Karpas-422 (cell line): Measurements from ENCODE around the gene CHMP1A. TPM values are rescaled to one million over a fixed set of nuclear protein-coding genes. Genes with fewer than 3 reads are reported as not detected.

ENCODE experiments used
- DNase-seq: peaks from one replicate; pipeline ENCODE4 v3.0.0-alpha.2; 2015
- H2AFZ ChIP-seq: fragments of 200-600 bp; sonication (generic); 2 replicates; pipeline ENCODE4 v1.6.1; 2014; ENCODE audit warnings: antibody characterized with exemption, low read length, mixed read lengths
- H3K27ac ChIP-seq: fragments of 200-600 bp; sonication (generic); 2 replicates; pipeline ENCODE4 v1.5.1; 2014; ENCODE audit warnings: mild to moderate bottlenecking, low read length, moderate library complexity
- H3K27me3 ChIP-seq: fragments of 200-600 bp; sonication (generic); 2 replicates; pipeline ENCODE4 v1.6.1; 2014; ENCODE audit warnings: low read length, mixed read lengths
- H3K36me3 ChIP-seq: fragments of 200-600 bp; sonication (generic); 2 replicates; pipeline ENCODE4 v1.6.1; 2014; ENCODE audit warnings: low read length, mixed read lengths; ENCODE audit not compliant: insufficient read depth
- H3K4me1 ChIP-seq: fragments of 200-600 bp; sonication (generic); 2 replicates; pipeline ENCODE4 v1.6.1; 2014; ENCODE audit warnings: mild to moderate bottlenecking, low read length, mixed read lengths
- H3K4me2 ChIP-seq: fragments of 200-600 bp; sonication (generic); 2 replicates; pipeline ENCODE4 v1.6.1; 2014; ENCODE audit warnings: low read length, low read depth, mild to moderate bottlenecking; ENCODE audit not compliant: poor library complexity, severe bottlenecking
- H3K4me3 ChIP-seq: fragments of 200-600 bp; sonication (generic); 2 replicates; pipeline ENCODE4 v1.5.1; 2014; ENCODE audit warnings: mild to moderate bottlenecking, antibody characterized with exemption, low read length, mixed read lengths
- H3K79me2 ChIP-seq: fragments of 200-600 bp; sonication (generic); 2 replicates; pipeline ENCODE4 v1.6.1; 2014; ENCODE audit warnings: mild to moderate bottlenecking, low read length, mixed read lengths
- H3K9ac ChIP-seq: fragments of 200-600 bp; sonication (generic); 2 replicates; pipeline ENCODE4 v1.6.0; 2014; ENCODE audit warnings: low read length
- H3K9me2 ChIP-seq: fragments of 200-600 bp; sonication (generic), shearing (Covaris generic); replicated peaks from 2 replicates; pipeline ENCODE4 v1.6.0; 2014; ENCODE audit warnings: mild to moderate bottlenecking, low read length, moderate library complexity; ENCODE audit not compliant: insufficient read depth
- H3K9me3 ChIP-seq: fragments of 300-700, 200-600 bp; sonication (generic); 2 replicates; pipeline ENCODE4 v1.6.1; 2014; ENCODE audit warnings: low read length, mixed read lengths
- H4K20me1 ChIP-seq: fragments of 200-600 bp; sonication (generic); 2 replicates; pipeline ENCODE4 v1.6.1; 2014; ENCODE audit warnings: mild to moderate bottlenecking, antibody characterized with exemption, low read length, low read depth; ENCODE audit not compliant: insufficient read depth
- total RNA-seq: library from RNA; depleted of rRNA; stranded (reverse); fragments of >200 nt; shearing (Covaris generic); gene quantifications from 2 replicates; pipeline ENCODE4 v1.2.3, GENCODE V29; 2014; ENCODE audit warnings: low replicate concordance; rRNA removed

CHMP1A gene
- total RNA-seq, 1 experiment from 2014 or later = 35.3 TPM

DNA sequence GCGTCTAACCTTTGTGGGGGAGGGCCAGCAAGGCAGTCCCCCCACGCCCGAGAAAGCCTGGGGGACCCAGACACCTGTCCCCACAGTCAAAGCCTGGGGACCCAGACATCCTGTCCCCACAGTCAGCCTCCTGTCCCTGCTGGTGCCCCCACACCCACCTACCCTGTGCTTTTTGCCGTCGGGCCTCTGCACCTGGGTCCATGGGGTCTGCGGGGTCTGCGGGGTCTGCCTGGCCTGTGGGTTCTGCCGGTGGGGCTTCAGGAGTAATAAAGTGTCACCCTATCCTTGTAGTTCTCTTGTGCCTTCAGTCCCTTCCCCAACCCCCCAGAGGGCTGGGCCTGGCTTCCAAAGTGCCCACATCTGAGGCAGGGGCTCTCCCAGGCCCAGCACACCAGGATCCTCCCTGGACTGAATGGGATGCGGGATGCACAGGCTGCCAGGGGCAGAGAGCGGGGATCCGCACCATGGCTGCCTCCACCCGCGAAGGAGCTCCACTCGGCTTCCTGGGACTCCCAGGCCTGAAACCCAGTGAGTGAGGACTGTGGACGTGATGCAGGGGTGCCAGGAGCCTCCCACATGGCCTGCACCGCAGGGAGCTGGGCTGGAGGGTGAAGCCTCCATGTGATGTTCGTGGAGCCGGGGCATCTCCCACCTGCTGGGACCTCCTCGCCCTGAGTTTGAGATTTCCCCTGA is 60.4 kb downstream of the CHMP1A start:
- Histone ChIP-seq H2AFZ (no peak overlapping the region), H3K9me2 (no peaks in the 10 kb centered on the region), H3K4me3 (no peak overlapping the region), H4K20me1 (0 out of 2 replicates have a peak, but pooled peaks cover 4% of the 10 kb centered on the region), H3K27me3 (no peaks in the 10 kb centered on the region), H3K4me2 (no peak overlapping the region), H3K79me2 (no peaks in the 10 kb centered on the region), H3K9ac (no peak overlapping the region), H3K9me3 (no peaks in the 10 kb centered on the region), H3K4me1 (no peaks in the 10 kb centered on the region), H3K27ac (no peak overlapping the region), H3K36me3 (no peaks in the 10 kb centered on the region)
- DNase-seq = no peak

DNA sequence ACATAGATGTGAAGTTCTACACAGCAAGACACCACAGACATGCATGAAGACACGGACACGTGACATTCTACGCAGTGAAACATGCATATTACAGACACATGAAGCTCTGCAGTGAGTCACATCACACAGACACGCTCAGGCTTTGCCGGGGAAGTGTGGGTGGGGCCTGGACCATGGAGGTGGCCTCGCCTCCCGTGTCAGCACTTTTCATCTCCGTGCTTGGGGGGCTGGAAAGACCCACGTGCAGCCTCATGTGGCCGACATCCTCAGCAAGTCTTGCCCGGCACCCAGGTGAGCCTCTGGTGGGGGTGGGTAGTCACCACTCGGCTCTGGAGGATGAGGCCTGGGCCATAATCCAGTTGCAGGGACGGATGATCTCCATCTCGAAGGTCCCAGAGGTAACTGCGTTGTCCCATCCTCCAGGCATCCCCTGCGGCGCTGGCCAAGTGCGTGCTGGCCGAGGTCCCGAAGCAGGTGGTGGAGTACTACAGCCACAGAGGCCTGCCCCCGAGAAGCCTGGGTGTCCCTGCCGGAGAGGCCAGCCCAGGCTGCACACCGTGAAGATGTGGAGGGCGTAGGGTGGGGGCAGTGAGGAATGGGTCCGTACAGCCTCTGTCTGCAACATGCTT is 61.3 kb downstream of the CHMP1A start:
- H3K79me2 ChIP-seq = no peaks in the 10 kb centered on the region
- no peak overlapping the region for H2AFZ ChIP-seq
- H3K27me3 ChIP-seq = no peaks in the 10 kb centered on the region
- no peak overlapping the region for H3K4me2 ChIP-seq
- H3K9me3 ChIP-seq = no peaks in the 10 kb centered on the region
- H3K9ac ChIP-seq = no peak overlapping the region
- DNase-seq = no peak
- H3K9me2 ChIP-seq = no peaks in the 10 kb centered on the region
- H3K4me1 ChIP-seq = no peaks in the 10 kb centered on the region
- no peaks in the 10 kb centered on the region for H3K36me3 ChIP-seq
- 0 out of 2 replicates have a peak, but pooled peaks cover 4% of the 10 kb centered on the region for H4K20me1 ChIP-seq
- no peak overlapping the region for H3K27ac ChIP-seq
- no peak overlapping the region for H3K4me3 ChIP-seq

DNA sequence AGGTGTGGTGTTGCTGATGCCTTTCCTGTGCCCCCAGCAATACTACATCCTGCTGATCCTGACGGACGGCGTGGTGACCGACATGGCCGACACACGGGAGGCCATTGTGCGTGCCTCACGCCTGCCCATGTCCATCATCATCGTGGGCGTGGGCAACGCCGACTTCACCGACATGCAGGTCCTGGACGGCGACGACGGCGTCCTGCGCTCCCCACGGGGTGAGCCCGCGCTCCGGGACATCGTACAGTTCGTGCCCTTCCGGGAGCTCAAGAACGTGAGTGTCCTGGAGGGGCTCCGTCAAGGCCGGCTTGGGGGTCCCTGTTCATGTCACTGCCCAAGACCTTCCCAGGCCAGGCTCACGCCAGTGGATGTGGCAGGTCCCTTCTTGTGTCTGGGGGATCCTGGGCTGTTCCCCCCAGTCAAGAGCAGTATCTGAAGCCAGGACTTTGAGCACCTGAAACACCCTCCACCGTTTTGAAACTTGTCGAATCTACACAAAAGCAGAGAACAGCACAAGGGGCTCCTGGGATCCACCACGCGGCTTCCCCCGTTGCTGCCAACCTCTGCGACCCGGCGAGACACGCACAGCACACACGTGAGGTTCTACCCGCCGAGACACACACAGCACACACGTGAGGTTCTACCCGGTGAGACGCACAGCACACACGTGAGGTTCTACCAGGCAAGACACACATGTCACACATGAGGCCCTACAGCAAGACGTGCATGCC is 62.0 kb downstream of the CHMP1A start:
- Histone ChIP-seq H3K27ac (no peak overlapping the region), H3K9me3 (no peaks in the 10 kb centered on the region), H3K9ac (no peak overlapping the region), H3K9me2 (no peaks in the 10 kb centered on the region), H3K4me2 (no peak overlapping the region), H4K20me1 (0 out of 2 replicates have a peak, but pooled peaks cover 1% of the 10 kb centered on the region), H2AFZ (no peak overlapping the region), H3K4me3 (no peak overlapping the region), H3K4me1 (no peaks in the 10 kb centered on the region), H3K27me3 (no peaks in the 10 kb centered on the region), H3K79me2 (no peaks in the 10 kb centered on the region), H3K36me3 (no peaks in the 10 kb centered on the region)
- DNase-seq = no peak

Other genes with a start within 250 kb of the CHMP1A start
- gene ANKRD11, start 167.1 kb downstream of the CHMP1A start, total RNA-seq = 28.5 and 29.9 TPM in 2 replicates
- 44.6 and 74.8 TPM in 2 replicates for gene SPG7, start 149.3 kb downstream of the CHMP1A start, total RNA-seq
- gene RPL13, start 97.0 kb downstream of the CHMP1A start, total RNA-seq = 6,565 and 10,922 TPM in 2 replicates
- gene CPNE7, start 82.0 kb downstream of the CHMP1A start, total RNA-seq = 3.7 and 3.9 TPM in 2 replicates
- gene DPEP1, start 44.1 kb downstream of the CHMP1A start, total RNA-seq = 0.87 and 1.7 TPM in 2 replicates
- gene SPATA33, start 128 bp upstream of the CHMP1A start, total RNA-seq = 5.1 and 5.3 TPM in 2 replicates
- 25.6 and 61.6 TPM in 2 replicates for gene CDK10, start 29.0 kb upstream of the CHMP1A start, total RNA-seq
- gene SPATA2L, start 44.0 kb upstream of the CHMP1A start, total RNA-seq = 4.7 and 14.8 TPM in 2 replicates
- gene VPS9D1, start 63.2 kb upstream of the CHMP1A start, total RNA-seq = 4.8 and 5.6 TPM in 2 replicates
- 21.8 and 41.5 TPM in 2 replicates for gene ZNF276, start 63.8 kb upstream of the CHMP1A start, total RNA-seq
- 49.3 and 57.3 TPM in 2 replicates for gene FANCA, start 158.9 kb upstream of the CHMP1A start, total RNA-seq
- gene SPIRE2, start 170.8 kb upstream of the CHMP1A start, total RNA-seq = 1.0 TPM in 2 replicates
- 71.8 and 125 TPM in 2 replicates for gene TCF25, start 215.9 kb upstream of the CHMP1A start, total RNA-seq